GM12878 (cell line): Measurements from ENCODE around the gene MBNL3.

ENCODE experiments used
- EP300 ChIP-seq, 2 experiments: fragments of 150-350 bp in 1 of 2; IDR thresholded peaks; 2 replicates each; pipeline ENCODE4 v1.6.1; 2011 to 2012; ENCODE audit warnings: low read depth in 2 of 2, low read length in 2 of 2, borderline replicate concordance in 1 of 2, improper control_type of control experiment in 1 of 2, inconsistent platforms in 1 of 2; ENCODE audit not compliant: control insufficient read depth in 1 of 2
- NRF1 ChIP-seq: conservative IDR thresholded peaks from 2 replicates; pipeline ENCODE4 v1.6.1; 2011; ENCODE audit warnings: mild to moderate bottlenecking, low read depth, low read length, improper control_type of control experiment
- PAX8 ChIP-seq: fragments of 450-650 bp; IDR thresholded peaks from 2 replicates; pipeline ENCODE4 v1.6.1; 2017; ENCODE audit warnings: mild to moderate bottlenecking, moderate library complexity
- REST ChIP-seq: IDR thresholded peaks from 2 replicates; pipeline ENCODE4 v1.6.1; 2012; ENCODE audit warnings: mild to moderate bottlenecking, low read depth, low read length
- SMAD1 ChIP-seq: fragments of 450-650 bp; IDR thresholded peaks from 2 replicates; pipeline ENCODE4 v1.6.1; 2018; ENCODE audit warnings: mild to moderate bottlenecking, low read depth; ENCODE audit not compliant: partially characterized antibody
- SREBF2 ChIP-seq: IDR thresholded peaks from 2 replicates; pipeline ENCODE4 v1.6.1; 2012; ENCODE audit warnings: mild to moderate bottlenecking, low read length
- YY1 ChIP-seq: IDR thresholded peaks from 2 replicates; pipeline ENCODE4 v1.6.1; 2011; ENCODE audit warnings: low read depth, mild to moderate bottlenecking, low read length
- ZBTB11 ChIP-seq: fragments of 450-650 bp; formaldehyde crosslinking; IDR thresholded peaks from 2 replicates; pipeline ENCODE4 v1.5.0; 2022; ENCODE audit warnings: mild to moderate bottlenecking, missing genetic modification characterization
- TF ChIP-seq, protein P1 (sequence below), 3 experiments: IDR thresholded peaks in 2 of 3; conservative IDR thresholded peaks in 1 of 3; 2 replicates each; pipeline ENCODE4 v1.5.1; 2011; ENCODE audit warnings: low read depth in 3 of 3, low read length in 3 of 3, mild to moderate bottlenecking in 3 of 3, control low read depth in 2 of 3, moderate library complexity in 2 of 3, inconsistent platforms in 1 of 3, mixed read lengths in 1 of 3; ENCODE audit not compliant: control insufficient read depth in 2 of 3, insufficient read depth in 1 of 3; ENCODE audit errors: extremely low read depth in 1 of 3

- TF ChIP-seq, protein P1, sequence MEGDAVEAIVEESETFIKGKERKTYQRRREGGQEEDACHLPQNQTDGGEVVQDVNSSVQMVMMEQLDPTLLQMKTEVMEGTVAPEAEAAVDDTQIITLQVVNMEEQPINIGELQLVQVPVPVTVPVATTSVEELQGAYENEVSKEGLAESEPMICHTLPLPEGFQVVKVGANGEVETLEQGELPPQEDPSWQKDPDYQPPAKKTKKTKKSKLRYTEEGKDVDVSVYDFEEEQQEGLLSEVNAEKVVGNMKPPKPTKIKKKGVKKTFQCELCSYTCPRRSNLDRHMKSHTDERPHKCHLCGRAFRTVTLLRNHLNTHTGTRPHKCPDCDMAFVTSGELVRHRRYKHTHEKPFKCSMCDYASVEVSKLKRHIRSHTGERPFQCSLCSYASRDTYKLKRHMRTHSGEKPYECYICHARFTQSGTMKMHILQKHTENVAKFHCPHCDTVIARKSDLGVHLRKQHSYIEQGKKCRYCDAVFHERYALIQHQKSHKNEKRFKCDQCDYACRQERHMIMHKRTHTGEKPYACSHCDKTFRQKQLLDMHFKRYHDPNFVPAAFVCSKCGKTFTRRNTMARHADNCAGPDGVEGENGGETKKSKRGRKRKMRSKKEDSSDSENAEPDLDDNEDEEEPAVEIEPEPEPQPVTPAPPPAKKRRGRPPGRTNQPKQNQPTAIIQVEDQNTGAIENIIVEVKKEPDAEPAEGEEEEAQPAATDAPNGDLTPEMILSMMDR (IDR thresholded peaks at IDR 0.05 in 2 of 3, conservative IDR thresholded peaks at IDR 0.05 in 1 of 3; ENCODE audit: control insufficient read depth in 2 of 3, extremely low read depth in 1 of 3, insufficient read depth in 1 of 3, low read depth in 3 of 3, low read length in 3 of 3), result no peak
- TF ChIP-seq PAX8, result no peak
- TF ChIP-seq NRF1, result no peak
- TF ChIP-seq ZBTB11, result no peak
- TF ChIP-seq YY1, result no peak
- TF ChIP-seq SMAD1, result no peak
- TF ChIP-seq SREBF2, result no peak
- TF ChIP-seq EP300 (IDR thresholded peaks at IDR 0.05; ENCODE audit: borderline replicate concordance in 1 of 2, control insufficient read depth in 1 of 2, low read depth in 2 of 2, low read length in 2 of 2), result no peak
- TF ChIP-seq REST, result no peak
Observed at GRCh38 chrX:132382068-132382467, 106.8 kb downstream of the MBNL3 start.
